BE2C (cell line): ENCODE data around the gene PXMP4.

Experiments used
- DNase-seq: peaks from one replicate; pipeline ENCODE4 v3.0.0-alpha.2; 2020
- H3K27me3 ChIP-seq: fragments of 250-450 bp; sonication (Bioruptor Pico); 2 replicates; pipeline ENCODE4 v1.5.1; 2020; ENCODE audit warnings: mild to moderate bottlenecking
- H3K36me3 ChIP-seq: fragments of 250-450 bp; sonication (Bioruptor Pico); 2 replicates; pipeline ENCODE4 v1.5.1; 2020; ENCODE audit warnings: mild to moderate bottlenecking
- H3K4me1 ChIP-seq: fragments of 250-450 bp; sonication (Bioruptor Pico); 2 replicates; pipeline ENCODE4 v1.5.1; 2020
- H3K4me3 ChIP-seq: 2 replicates; pipeline ENCODE4 v1.5.1; 2011; ENCODE audit warnings: low read depth, low read length
- H3K9me3 ChIP-seq: fragments of 250-450 bp; sonication (Bioruptor Pico); 2 replicates; pipeline ENCODE4 v1.5.1; 2020
- CTCF ChIP-seq: IDR thresholded peaks from 2 replicates; pipeline ENCODE4 v1.5.1; 2012; ENCODE audit warnings: mild to moderate bottlenecking, low read depth, low read length

The PXMP4 gene

GRCh38 chr20:33657704-33658095, 62.4 kb downstream of the PXMP4 start:
- H3K4me1 ChIP-seq: no peaks in the 10 kb centered on the region; the same call in 1 of the 2 replicates
- H3K27me3 ChIP-seq: no peaks in the 10 kb centered on the region
- H3K9me3 ChIP-seq: no peaks in the 10 kb centered on the region
- no peak overlapping the region for H3K4me3 ChIP-seq
- no peak for DNase-seq
- no peak for TF ChIP-seq CTCF
- H3K36me3 ChIP-seq: peaks cover 13% of the 10 kb centered on the region

GRCh38 chr20:33656783-33657703, 63.1 kb downstream of the PXMP4 start:
- H3K4me3 ChIP-seq: no peak overlapping the region
- no peaks in the 10 kb centered on the region; the same call in 1 of the 2 replicates for H3K4me1 ChIP-seq
- H3K36me3 ChIP-seq: peaks cover 13% of the 10 kb centered on the region
- DNase-seq: no peak
- no peaks in the 10 kb centered on the region for H3K27me3 ChIP-seq
- no peaks in the 10 kb centered on the region for H3K9me3 ChIP-seq
- TF ChIP-seq CTCF: no peak

GRCh38 chr20:33656010-33656782, 63.9 kb downstream of the PXMP4 start:
- Histone ChIP-seq H3K36me3 (peaks cover 13% of the 10 kb centered on the region), H3K27me3 (no peaks in the 10 kb centered on the region), H3K4me3 (no peak overlapping the region), H3K4me1 (peaks cover 5% of the 10 kb centered on the region; the same call in 1 of the 2 replicates), H3K9me3 (no peaks in the 10 kb centered on the region)
- TF ChIP-seq CTCF: no peak
- DNase-seq: no peak

GRCh38 chr20:33655164-33655563, 64.9 kb downstream of the PXMP4 start:
- H3K4me3 ChIP-seq: no peak overlapping the region
- H3K36me3 ChIP-seq: peaks cover 13% of the 10 kb centered on the region
- no peaks in the 10 kb centered on the region for H3K9me3 ChIP-seq
- no peak for TF ChIP-seq CTCF
- H3K27me3 ChIP-seq: no peaks in the 10 kb centered on the region
- H3K4me1 ChIP-seq: peaks cover 7% of the 10 kb centered on the region; the same call in 1 of the 2 replicates
- no peak for DNase-seq

GRCh38 chr20:33654680-33655161, 65.4 kb downstream of the PXMP4 start:
- no peak for TF ChIP-seq CTCF
- H3K9me3 ChIP-seq: no peaks in the 10 kb centered on the region
- peaks cover 13% of the 10 kb centered on the region for H3K36me3 ChIP-seq
- DNase-seq: no peak
- no peak overlapping the region for H3K4me3 ChIP-seq
- peaks cover 8% of the 10 kb centered on the region for H3K4me1 ChIP-seq
- no peaks in the 10 kb centered on the region for H3K27me3 ChIP-seq
